ENCODE results near the gene DPF3. TPM values are rescaled to one million over a fixed set of nuclear protein-coding genes. Genes with fewer than 3 reads are reported as not detected.
"Not testable (repeated sequence)": the region's sequence is repeated elsewhere in the genome, so short reads cannot be mapped to it uniquely, and the experiment has no call there.

The DPF3 gene
- total RNA-seq, 1 donor from 2014 or later, result 1.4 TPM

GRCh38 chr14:72763892-72764291, 130.0 kb downstream of the DPF3 start:
- no peak for DNase-seq

GRCh38 chr14:72759670-72760069, 134.2 kb downstream of the DPF3 start:
- no peak for DNase-seq

GRCh38 chr14:72758993-72759392, 134.9 kb downstream of the DPF3 start:
- no peak for DNase-seq

- no peak for DNase-seq
These were observed 135.5 kb downstream of the DPF3 start for GRCh38 chr14:72758420-72758819.

GRCh38 chr14:72756967-72757366, 136.9 kb downstream of the DPF3 start:
- DNase-seq, result no peak

GRCh38 chr14:72755766-72756165, 138.1 kb downstream of the DPF3 start:
- DNase-seq, result no peak

GRCh38 chr14:72754949-72755348, 139.0 kb downstream of the DPF3 start:
- DNase-seq, result no peak

GRCh38 chr14:72753879-72754400, 140.0 kb downstream of the DPF3 start:
- DNase-seq, result no peak

GRCh38 chr14:72753044-72753710, 140.7 kb downstream of the DPF3 start:
- no peak for DNase-seq

GRCh38 chr14:72752034-72752412, 141.9 kb downstream of the DPF3 start:
- DNase-seq, result no peak

- no peak for DNase-seq
These were observed 142.4 kb downstream of the DPF3 start for GRCh38 chr14:72751276-72752033.

- not testable (repeated sequence) for DNase-seq
These were observed 145.0 kb downstream of the DPF3 start for GRCh38 chr14:72748921-72749320.

- DNase-seq, result no peak
These were observed 146.2 kb downstream of the DPF3 start for GRCh38 chr14:72747652-72748051.

- peak; percentile 24 for DNase-seq
These were observed 147.6 kb downstream of the DPF3 start for GRCh38 chr14:72745991-72746980.

- peak; percentile 21 for DNase-seq
These were observed 148.4 kb downstream of the DPF3 start for GRCh38 chr14:72745546-72745945.

- DNase-seq, result no peak
These were observed 149.3 kb downstream of the DPF3 start for GRCh38 chr14:72744416-72745120.

- no peak for DNase-seq
These were observed 150.3 kb downstream of the DPF3 start for GRCh38 chr14:72743626-72744025.

GRCh38 chr14:72742838-72743195, 151.1 kb downstream of the DPF3 start:
- DNase-seq, result no peak

GRCh38 chr14:72742118-72742837, 151.6 kb downstream of the DPF3 start:
- DNase-seq, result peak; percentile 58

GRCh38 chr14:72741826-72742117, 152.1 kb downstream of the DPF3 start:
- DNase-seq, result no peak

- DNase-seq, result no peak
These were observed 152.7 kb downstream of the DPF3 start for GRCh38 chr14:72740966-72741825.
